Hematopoietic multipotent progenitor cell treated with erythropoietin and hydrocortisone succinate and interleukin-3 and kit ligand, for 6 days (in vitro differentiated cells): ENCODE measurements around the gene RAB13.
"Not testable (repeated sequence)": the region's sequence is repeated elsewhere in the genome, so short reads cannot be mapped to it uniquely, and the experiment has no call there.

ENCODE experiments used
- DNase-seq: peaks from one replicate; pipeline ENCODE4 v3.0.0-alpha.2; 2015

RAB13 gene

DNA sequence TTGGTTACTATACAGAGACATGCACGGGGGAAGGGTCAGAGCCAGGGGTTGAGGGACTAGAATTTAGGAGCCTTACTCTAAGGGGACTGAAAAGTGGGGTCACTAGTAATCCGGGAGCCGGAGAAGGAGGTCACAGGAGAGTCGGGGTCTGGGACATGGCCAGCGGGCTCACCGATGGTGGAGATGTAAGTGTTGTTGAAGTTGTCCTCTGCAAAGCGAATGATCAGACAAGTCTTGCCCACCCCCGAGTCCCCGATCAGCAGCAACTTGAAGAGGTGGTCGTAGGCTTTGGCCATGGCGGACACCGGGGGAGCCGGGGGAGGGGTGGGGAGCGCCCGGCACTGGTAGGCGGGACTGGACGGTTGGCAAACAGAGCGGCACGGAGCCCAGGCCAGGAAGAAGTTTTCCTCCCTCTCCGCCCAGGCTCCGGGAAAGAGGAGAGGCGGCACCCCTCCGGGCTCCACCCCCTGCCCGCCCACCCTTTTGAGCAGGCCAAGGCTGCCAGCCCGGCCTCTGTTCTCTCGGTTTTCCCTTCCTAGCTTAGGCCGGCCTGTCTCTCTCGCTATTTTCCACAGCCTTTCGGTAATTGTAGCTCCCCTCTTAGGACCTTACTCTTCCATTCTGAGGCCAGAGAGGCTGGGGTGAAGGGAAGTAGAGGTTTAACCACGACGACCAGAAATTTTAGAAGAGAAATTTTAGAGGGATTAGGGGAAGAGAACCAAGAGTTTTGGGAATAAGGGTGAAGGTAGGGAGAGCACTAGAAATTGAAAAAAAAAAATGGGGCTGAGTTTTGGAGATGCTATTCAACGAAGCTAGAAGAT lies at the start of gene RAB13:
RAB13 (minus strand) TSS at position 399 of the 821 bp plus-strand sequence; CDS start at position 296, 103 bp downstream.
- peak; percentile 85 for DNase-seq

DNA sequence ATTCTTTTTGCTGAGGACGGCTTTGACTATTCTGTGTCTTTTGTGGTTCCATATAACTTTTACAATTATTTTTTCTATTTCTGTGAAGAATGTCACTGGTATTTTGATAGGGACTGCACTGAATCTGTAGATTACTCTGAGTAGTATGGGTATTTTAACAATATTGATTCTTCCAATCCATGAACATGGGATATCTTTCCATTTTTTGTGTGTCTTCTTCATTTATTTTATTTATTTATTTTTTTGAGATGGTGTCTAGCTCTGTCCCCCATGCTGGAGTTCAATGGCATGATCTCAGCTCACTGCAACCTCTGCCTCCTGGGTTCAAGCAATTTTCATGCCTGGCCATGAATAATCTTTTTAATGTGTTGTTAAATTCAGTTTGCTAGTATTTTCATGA lies 47.6 kb upstream of the RAB13 start:
- not testable (repeated sequence) for DNase-seq

DNA sequence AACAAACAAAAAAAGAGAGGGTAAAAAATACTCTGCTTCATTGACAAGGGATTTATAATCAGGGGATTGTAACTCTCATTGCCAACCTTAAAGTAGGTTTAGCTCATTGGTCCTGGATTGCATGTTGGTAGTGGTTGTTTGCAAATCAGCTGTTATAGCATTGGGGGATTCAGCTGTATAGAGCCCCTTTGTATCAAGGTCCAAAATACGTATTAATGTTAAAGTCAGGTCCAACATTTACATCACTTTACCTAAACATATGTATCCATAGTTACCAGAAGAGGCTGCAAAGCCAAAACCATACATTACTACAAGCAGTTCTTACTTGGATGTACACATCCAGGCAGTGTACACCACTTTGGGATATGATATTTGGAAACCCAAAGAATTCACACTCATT lies 33.8 kb upstream of the RAB13 start:
- no peak for DNase-seq

DNA sequence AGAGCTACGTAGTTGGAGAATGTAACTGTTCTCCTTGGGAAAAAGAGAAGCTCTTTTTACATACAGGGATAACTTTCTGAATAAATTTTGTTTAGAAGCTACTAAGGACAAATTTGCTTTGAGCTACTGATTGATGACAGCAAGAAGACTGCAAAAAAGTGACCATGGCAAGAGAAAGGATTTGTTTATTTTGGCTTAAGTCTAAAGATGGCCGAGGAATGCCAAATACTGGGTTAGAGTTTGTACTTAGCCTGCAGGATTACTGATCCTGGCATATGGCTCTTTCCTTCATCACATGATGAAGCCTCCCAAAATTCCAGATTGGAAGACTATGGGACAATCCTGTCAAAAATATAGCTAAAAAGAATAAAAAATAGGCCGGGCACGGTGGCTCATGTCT lies 33.1 kb upstream of the RAB13 start:
- no peak for DNase-seq

DNA sequence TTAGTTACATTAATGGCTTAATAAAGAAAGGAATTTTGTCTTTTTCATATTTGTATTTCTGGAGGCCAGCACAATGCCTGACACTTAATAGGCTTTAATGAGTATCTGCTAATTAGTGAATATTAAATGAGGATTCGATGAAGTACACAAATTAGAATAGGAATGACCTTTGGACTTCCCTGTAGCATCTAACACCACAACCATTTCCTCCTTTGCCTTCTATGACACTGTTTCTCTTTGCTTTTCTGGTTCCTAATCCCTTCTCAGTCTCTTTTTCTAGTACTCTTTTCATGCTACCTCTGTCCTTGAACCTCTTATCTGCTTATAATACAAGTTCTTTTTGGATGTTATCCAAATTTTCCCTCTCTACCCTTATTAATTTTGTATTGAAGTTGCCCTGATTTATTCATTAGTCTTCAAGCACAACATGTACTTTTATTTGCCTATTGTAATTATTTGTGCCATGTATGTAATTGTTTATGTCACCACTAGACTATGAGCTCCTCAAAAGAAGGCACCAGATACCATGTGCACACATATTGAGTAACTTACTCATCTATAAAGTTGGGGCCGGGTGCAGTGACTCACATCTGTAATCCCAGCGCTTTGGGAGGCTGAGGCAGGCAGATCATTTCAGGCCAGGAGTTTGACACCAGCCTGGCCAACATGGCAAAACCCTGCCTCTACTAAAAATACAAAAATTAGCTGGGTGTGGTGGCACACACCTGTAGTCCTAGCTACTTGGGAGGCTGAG lies 28.2 kb upstream of the RAB13 start:
- no peak for DNase-seq

DNA sequence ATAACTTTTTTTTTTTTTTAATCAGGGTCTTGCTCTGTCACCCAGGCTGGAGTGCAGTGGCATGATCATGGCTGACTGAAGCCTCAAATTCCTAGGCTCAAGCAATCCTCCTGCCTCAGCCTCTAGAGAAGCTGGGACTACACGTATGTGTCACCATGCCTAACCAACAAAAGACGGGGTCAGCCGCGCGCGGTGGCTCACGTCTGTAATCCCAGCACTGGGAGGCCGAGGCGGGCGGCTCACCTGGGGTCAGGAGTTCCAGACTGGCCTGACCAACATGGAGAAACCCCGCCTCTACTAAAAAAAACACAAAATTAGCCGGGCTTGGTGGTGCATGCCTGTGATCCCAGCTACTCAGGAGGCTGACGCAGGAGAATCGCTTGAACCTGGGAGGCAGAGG lies 26.4 kb upstream of the RAB13 start:
- not testable (repeated sequence) for DNase-seq

DNA sequence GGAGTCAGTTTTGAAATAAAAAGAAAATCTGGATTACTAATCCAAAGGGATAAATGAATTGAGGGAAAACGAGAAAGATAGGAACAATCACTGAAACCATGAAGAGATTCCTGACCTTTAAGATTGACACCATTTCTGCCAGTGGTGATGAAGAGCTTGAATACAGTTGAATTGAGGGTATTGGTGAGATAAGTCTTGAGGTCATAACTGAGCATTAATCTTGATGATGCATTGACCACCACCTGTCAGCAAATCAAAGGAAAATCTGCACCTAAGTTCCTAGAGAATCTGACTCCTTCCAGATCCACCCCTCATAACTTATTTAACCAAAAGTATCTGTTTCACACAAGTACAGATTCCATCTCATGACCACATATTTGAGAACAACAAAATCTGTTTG lies 26.0 kb upstream of the RAB13 start:
- DNase-seq: no peak

DNA sequence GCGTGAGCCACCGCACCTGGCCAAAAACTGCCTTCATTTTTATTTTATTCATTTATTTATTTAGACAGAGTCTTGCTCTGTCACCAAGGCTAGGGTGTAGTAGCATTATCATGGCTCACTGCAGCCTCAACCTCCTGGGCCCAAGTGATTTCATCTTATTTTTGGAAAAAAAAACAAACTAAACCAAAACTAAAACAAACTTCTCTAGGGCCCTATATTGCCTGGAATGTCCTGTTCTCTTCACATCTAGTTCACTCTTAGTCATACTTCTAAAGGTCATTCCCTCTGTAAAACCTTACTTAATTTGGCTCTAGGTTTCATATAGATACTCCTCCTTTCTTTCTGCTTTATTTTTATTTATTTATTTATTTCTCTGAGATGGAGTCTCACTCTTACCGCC lies 20.0 kb upstream of the RAB13 start:
- no peak for DNase-seq

DNA sequence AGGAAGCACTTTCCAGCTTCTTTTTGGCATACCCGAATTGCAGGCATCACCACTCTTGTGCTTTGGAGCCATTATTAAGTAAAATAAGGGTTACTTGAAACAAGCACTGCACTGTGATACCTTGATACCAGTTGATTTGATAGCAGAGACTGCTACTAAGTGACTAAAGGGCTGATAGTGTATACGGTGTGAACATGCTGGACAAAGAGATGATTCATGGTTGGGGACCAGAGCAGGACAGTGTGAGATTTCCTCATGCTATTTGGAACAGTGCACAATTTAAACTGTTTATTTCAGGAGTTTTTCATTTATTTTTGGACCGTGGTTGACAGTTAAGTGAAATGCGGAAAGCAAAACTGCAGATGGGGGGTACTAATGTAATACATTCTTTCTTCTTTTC lies 14.3 kb upstream of the RAB13 start:
- DNase-seq: no peak

DNA sequence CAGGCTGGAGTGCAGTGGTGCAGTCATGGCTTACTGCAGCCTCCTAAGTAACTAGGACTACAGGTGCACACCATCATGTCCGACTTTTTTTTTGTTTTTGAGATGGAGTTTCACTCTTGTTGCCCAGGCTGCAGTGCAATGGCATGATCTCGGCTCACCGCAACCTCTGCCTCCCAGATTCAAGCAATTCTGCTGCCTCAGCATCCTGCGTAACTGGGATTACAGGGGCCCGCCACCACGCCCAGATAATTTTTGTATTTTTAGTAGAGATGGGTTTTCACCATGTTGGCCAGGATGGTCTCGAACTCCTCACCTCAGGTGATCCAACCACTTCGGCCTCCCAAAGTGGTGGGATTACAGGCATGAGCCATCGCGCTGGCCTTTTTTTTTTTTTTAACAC lies 10.7 kb upstream of the RAB13 start:
- DNase-seq: not testable (repeated sequence)

DNA sequence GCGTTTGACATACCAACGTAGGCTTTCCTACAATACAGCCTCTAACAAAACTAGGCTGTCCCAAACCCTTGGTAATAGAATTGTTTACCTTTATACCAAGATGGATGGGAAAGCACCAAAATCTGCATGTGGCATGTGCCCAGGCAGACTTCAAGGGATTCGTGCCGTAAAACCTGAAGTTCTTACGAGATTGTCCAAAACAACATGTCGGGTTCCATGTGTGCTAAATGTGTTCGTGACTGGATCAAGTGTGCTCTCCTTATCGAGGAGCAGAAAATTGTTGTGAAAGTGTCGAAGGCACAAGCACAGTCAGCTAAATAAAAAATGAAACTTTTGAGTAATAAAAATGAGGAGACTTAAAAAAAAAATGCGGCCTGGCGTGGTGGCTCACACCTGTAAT lies 9.5 kb upstream of the RAB13 start:
- DNase-seq: no peak

DNA sequence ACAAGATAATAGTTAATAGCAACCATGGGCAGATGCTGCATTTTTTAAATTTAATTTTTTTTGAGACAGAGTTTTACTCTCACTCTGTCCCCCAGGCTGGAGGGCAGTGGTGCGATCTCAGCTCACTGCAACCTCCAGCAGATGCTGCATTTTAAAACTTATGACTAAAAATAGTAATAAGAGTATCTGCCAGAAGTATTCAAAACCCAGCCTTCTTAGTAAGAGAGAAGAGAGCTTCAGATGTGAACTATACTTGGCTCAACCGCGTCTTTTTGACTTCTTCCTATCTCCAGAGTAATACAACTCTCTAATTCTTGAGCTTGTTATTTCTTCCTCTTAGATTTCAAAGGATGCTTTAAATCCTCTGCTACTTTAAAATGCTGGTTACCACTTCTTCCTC lies 9.1 kb upstream of the RAB13 start:
- no peak for DNase-seq

DNA sequence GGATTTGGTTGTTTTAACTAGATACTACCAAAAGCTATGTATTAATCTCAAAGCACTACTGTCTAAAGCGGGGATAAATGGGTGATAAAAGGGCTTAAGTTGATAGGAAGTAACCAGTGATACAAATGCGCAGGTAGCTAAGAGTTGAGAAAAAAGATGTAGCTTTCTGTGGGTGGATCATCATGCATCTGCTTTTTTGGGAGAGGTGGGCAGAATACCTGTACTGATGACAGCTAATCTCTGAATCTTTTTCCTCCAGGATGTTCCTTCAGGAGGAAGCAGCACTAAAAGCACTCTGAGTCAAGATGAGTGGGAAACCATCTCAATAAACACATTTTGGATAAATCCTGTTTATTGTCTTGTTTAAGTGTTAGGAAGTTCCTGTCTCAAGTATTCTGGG lies 5.7 kb upstream of the RAB13 start:
- no peak for DNase-seq

DNA sequence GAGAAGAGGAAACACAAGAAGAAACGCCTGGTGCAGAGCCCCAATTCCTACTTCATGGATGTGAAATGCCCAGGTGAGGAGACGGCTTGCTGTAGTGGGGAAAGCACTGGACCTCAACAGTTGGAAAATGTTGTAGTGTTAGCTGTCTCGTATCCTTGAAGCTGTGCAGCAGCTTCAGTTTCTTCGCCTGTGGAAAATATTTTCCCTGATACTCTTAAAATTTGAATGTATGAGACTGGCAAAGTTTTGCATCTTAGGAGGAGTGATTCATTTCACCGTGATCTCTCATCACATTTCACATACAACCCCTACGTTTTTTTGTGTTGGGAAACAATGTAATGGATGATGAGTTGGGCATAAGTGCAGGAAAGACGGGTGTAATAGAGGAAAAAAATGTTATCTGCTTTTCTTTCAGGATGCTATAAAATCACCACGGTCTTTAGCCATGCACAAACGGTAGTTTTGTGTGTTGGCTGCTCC lies 5.1 kb upstream of the RAB13 start:
- DNase-seq: no peak

DNA sequence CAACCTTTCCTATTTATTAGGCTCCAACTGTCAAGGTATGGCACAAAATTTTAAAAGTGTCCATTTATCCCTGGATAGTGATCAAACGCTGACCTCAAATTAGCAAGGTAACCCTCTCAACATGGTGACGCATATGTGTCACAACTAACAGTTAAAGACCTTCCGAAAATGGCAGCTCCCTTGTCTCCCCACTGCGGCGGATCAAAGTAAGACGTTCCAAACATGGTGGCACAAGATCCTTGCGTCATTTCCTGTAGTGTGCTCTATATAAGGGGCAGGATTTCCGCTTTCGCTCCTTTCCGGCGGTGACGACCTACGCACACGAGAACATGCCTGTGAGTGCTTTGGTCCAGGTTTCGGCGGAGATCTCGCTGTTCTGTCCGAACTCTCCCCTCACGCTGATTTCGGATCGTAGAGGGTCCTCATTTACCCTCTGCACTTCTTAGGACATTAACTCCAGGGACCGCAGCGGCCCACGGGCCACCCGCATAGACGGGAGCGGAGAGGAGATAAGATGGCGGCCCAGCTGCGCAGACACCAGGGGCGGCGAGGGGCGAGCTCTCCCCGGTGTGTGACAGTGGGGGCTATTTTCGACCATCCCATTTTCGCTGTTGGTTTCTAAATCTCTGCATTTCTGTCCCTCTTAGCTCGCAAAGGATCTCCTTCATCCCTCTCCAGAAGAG lies 4.5 kb upstream of the RAB13 start, which contains the start of gene RPS27:
RPS27 (plus strand) TSS at position 295 of the 683 bp plus-strand sequence; CDS start at position 330, 35 bp downstream.
- peak; percentile 99 for DNase-seq

DNA sequence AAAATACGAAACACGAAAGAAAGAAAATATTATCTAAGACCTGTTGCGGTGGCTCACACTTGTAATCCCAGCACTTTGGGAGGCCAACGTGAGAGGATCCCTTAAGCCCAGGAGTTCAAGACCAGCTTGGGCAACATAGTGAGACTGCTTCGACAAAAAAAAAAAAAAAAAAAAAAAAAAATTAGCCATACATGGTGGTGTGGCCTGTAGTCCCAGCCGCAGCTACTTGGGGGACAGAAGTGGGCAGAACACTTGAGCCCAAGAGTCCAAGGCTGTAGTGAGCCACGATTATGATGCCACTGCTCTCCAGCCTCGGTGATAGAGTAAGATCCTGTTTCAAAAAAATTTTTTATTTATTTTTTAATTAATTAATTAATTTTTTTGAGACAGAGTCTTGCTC lies 1.5 kb upstream of the RAB13 start:
- DNase-seq: no peak

DNA sequence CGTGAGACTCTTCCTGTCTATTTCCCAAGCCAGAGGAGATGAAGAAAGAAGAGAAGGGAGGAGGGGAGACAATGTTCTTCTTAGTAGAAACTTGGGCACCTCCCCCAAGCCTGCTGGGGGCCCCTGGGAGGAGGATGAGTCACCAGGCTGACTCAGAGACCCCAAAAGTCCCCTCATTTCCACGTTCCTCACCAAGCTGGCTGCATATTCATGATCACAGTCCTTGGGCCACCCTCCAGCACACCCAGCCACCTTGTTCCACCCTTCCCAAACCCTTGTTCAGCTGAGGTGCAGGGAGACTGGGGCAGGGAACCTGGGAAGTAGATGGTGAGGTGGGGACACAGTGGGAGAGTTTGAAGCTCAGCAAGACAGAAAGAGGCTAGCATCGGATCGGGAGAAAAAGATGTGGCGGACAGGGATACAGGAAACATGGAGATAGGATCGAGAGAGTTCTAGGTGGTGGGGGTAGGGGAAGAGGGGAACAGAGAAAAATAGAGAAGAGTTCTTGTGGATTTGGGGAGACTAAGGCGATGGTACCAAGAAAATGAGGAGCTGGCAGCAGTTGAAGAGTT lies 712 bp downstream of the RAB13 start:
- DNase-seq: peak; percentile 56

DNA sequence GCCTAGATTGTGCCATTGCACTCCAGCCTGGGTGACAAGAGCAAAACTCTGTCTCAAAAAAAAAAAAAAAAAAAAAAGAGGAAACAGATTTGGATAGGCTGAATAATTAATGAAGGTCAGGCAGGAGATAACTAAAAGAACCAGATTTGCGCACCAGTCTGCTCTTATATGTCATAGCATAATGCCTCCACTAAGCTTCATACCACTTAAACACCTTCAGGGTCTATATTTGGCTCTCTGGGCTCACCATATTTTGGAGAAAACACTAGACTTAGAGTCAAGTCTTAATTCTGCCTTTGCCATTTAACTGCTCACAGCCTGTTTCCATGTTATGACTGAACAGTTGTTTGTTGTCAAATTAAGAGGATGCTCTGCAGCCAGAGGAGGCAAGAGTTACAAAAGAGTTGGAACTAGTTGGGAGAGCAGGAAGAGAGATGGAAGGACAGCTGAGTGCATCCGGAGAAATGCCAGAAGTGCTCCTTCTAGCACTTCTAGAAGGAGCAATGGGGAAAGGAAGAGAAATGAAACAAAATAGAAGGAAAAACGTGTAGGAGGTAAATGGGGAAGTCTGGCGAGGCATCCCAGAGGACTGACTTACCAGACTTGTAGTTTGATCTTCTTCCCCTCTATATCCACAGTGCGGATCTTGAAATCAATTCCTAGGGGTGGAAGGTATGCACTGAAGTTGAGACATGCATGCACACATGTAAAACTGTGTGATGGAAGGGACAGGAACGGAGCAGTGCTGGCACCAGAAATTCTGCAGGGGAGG lies 1.8 kb downstream of the RAB13 start:
- DNase-seq: peak; percentile 5

DNA sequence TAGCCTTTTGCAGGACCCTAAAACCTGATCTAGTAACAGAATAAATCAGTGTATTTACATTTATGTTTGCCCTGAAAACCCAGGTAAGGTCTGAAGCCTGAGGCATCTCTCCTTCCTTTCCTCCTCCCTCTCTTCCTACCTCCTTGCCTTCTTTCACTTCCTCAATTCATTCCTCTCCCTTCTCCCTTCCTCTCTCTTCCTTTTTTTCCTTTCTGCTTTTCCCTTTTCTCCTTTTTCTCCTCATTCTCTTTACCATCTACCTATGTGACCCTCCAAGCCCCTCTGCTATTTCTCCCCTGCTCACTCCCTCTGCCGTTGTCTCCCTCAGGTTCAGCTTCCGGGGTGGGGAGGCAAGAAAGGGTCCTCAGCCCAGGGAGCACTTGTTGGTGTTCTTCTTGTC lies 4.4 kb downstream of the RAB13 start:
- not testable (repeated sequence) for DNase-seq

DNA sequence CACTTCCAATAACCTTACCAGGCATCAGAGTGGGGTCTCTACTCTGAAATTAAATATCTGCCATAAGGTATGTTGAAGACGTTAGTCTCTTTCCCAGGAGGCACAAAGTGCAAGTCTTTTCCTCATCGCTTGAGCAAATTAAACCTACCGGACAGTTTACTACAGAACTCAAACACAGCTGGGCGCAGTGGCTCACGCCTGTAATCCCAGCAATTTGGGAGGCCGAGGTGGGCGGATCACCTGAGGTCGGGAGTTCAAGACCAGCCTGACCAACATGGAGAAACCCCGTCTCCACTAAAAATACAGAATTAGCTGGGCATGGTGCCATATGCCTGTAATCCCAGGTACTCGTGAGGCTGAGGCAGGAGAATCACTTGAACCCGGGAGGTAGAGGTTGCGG lies 7.0 kb downstream of the RAB13 start:
- DNase-seq: not testable (repeated sequence)

DNA sequence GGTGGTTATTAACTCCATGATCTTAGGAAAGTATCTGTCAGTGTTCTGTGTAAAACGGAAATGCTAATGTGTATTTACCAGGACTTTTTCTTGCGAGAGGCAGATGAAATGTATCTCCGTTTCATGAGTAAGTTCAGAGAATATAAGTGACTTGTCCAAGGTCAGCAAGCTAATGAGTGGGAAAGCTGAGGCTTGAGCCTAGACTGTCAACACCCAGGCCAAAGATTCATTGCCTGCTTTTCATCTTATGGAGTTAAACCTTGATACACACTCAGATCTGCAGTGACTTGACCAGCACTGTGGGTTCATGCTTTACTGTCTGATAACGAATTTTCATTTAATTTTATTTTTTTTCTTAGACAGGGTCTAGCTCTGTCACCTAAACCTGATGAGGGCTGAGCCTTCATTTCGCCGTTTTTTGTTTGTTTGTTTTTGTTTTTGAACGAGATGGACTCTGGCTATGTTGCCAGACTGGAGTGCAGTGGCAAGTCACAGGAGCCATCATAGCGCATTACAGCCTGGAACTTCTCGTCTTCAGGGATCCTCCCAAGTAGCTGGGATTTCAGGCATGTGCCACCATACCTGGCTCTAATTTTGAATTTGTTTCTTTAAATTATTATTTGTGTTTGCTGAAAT lies 7.7 kb downstream of the RAB13 start:
- peak; percentile 38 for DNase-seq
